HG02759 (cell line): ENCODE data around the gene ABHD17A.

Experiments
- ATAC-seq: cut with Tn5 transposase; IDR thresholded peaks from one replicate; pipeline ENCODE4 v1.9.1; 2021; ENCODE audit warnings: mild to moderate bottlenecking, moderate library complexity; ENCODE audit not compliant: unreplicated experiment

Gene ABHD17A

GRCh38 chr19:1885398-1886119, at the start of gene ABHD17A:
ABHD17A (minus strand) TSS chr19:1885496; CDS start chr19:1881566, 3,930 bp downstream.
- ATAC-seq: peak; percentile 89

DNA sequence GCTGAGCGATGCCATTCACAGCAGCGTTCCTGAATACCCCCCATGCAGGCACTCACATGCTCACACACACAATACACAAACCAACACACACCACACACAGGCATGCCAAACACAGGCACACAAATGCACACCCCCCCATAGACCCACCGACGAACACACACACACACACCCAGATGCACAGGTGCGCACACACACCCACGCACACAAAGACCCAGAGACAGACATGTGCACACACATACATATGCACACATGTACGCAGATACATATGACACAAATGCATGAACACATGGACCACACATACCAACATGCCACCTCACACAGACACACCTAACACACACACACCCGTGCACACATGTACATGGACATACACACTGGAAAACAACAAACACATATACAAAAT, 48.6 kb upstream of the ABHD17A start:
- no peak for ATAC-seq

GRCh38 chr19:1933244-1933643, 47.9 kb upstream of the ABHD17A start:
- no peak for ATAC-seq

- no peak for ATAC-seq
Measured at GRCh38 chr19:1932395-1932794, 47.1 kb upstream of the ABHD17A start.

DNA sequence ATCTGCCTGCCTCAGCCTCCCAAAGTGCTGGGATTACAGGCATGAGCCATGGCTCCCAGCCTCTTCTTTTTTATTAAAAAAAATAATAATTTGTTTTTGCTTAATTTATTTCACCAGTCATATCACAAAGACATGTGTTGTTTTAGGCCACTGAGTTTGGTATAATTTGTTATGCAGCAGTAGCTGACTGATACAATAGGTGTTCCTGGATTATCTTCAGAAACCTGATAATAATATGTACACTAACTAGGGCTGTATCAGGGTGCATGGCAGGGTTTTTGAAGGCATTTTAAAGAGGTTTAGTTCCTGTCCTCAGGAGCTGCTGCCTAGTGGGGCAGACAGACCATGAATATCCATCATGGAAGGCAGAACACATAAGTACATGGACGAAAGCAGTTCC, 46.1 kb upstream of the ABHD17A start:
- ATAC-seq: no peak

DNA sequence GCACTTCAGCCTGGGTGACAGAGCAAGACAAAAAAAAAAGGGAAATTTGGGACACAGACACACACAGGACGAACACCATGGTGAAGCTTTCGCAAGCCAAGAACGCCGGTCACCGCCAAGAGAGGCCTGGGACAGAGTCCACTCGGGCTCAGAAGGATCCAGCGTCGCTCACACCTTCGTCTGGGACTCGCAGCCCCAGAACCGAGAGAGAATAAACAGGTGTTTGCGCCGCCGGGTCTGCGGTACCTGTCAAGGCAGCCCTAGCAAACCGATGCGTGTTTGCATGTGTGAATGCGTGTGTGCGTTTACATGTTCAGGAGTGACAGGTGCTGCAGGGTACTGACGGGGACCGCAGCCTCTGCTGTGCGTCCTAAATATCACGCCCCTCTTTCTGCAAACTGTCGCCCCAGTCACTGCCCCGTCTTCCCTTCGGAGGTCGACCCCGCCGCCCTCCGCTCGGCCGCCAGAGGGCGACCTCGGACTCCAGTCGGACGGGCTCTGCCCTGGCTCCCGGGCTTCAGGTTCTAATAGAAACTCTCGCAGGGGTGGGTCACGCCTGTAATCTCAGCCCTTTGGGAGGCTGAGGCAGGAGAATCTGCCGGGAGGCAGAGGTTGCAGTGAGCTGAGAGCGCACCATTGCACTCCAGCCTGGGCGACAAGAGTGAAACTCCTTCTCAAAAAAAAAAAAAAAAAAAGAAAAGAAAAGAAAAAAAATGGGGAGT, 43.9 kb upstream of the ABHD17A start:
- ATAC-seq: no peak

- ATAC-seq: no peak
Measured at GRCh38 chr19:1925544-1925943, 40.2 kb upstream of the ABHD17A start.

- ATAC-seq: no peak
Measured at GRCh38 chr19:1924320-1924961, 39.1 kb upstream of the ABHD17A start.

GRCh38 chr19:1923319-1923718, 38.0 kb upstream of the ABHD17A start:
- no peak for ATAC-seq

DNA sequence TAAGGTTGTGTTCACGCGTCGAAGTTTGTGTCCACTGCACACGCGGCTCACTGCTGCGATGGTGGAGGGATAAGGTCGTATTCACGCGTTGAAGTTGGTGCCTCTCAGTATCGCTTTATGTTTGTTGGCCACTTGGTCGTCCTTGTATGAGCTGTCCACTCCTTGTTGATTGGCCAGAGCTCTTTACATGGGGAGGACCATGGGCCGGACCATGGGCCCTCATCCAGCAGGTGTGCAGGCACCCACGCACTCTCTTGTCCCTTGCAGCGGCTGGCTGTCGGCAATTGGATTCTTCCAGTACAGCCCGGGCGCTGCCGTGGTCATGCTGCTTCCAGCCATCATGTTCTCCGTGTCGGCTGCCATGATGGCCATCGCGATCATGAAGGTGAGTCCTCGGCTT, 37.5 kb upstream of the ABHD17A start:
- ATAC-seq: no peak

DNA sequence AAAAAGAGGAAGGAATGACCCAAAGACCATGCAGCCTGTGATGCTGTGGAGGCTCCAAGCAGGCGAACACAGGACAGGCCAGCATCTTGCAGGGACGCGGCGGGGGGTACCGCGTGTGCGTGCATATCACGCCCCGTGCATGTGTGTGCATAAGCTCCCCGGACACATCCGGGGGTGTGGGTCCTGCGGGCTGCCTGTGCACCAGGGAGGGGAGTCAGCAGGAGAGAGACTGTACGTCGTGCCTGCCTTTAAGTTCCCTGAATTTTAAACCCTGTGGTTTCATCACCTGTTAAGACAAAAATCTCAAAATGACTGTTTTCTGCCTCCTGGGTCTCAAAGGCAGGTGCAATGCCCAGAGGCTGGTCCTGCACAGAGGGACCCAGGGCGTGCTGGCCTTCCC, 36.5 kb upstream of the ABHD17A start:
- no peak for ATAC-seq

- no peak for ATAC-seq
Measured at GRCh38 chr19:1921326-1921725, 36.0 kb upstream of the ABHD17A start.

- no peak for ATAC-seq
Measured at GRCh38 chr19:1920644-1921043, 35.3 kb upstream of the ABHD17A start.

GRCh38 chr19:1918975-1919374, 33.7 kb upstream of the ABHD17A start:
- ATAC-seq: no peak

DNA sequence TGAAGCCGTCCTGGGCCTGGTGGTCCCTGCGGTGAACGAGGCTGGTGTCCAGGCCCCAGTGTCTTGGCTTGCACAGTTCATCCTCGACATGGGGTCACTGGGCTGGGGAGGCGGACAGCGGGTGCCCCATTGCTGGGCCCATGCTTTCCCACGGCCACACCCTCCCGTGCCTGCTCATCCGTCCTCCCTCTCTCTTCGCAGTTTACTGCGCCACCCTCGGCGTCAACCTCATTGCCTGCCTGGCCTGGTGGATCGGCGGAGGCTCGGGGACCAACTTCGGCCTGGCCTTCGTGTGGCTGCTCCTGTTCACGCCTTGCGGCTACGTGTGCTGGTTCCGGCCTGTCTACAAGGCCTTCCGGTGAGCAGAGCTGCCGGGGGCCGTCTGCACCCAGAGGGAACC, 32.6 kb upstream of the ABHD17A start:
- ATAC-seq: no peak

DNA sequence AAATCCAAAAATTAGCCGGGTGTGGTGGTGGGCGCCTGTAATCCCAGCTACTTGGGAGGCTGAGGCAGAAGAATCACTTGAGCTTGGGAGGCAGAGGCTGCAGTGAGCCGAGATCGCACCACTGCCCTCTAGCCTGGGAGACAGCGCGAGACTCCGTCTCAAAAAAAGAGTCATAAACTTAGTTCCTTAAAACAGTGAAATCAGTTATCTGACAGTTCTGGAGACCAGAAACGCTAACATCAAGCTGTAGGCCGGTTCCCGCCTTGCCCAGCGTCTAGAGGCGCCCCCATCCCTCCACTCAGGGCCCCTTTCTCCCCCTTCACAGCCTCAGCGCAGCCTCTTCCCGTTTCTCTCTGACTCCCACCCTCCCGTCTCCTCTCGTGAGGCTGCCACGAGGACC, 31.9 kb upstream of the ABHD17A start:
- ATAC-seq: no peak

DNA sequence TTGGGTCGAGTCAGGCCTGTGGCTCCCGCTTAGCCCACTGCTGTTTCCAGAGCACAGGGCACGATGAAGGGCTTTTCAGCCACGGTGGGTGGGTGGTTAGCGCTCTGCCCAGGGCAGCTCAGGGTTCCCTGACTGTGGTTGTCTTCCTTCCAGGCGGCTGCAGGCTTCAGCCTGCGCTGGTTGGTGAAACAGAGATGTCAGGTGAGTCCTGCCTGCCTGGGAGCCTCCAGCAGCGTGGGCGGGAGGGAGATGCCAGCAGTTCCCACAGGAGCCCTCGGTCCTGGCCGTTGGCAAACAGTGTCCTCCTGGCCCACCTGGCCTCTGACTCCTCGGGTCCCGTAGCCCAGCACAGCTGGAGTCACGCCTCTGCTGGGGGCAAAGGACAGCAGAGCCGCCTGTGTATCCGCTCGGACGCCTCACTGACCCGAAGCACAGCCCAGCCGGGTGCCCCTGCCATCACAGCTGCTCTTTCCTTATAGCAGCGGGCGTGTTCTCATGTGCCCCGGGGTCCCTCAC, 29.6 kb upstream of the ABHD17A start:
- no peak for ATAC-seq

DNA sequence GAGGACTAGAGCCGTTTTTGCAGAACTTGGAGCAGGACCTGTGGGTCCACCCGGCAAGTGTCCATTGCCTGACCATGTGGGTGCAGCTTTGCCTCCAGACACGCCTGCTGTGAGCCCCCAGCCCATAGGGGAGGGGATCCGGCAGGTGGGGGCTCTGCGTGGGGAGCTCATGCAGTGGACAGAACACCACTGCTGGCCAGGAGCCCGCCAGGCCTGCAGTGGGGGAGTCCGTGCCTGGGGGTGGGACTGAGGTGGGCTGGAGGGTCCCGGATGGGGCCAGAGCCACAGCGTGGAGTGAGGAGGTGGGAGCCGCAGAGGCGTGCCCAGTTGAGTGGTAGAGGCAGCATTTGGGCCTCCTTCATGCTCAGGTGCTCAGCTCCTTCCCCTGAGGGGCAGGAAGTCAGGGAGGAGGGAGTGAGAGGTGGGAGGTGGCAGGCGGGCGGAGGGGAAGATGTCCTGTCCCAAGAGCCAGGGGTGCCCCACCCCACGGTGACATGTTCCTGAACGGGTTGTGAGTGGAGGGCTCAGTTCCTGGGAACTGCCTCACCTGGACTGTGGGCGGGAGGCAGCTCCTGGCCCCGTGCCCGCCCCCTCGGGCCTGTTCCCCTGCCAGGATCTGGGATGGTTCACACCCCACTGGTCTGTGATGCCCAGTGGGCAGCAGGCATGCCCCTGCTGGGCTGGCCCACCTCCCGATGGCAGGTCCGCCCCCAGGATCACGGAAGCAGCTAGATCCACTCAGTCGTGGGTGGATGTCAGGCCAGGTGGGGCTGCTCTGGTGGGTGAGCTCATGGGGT, 28.7 kb upstream of the ABHD17A start:
- no peak for ATAC-seq

- no peak for ATAC-seq
Measured at GRCh38 chr19:1912760-1913505, 27.6 kb upstream of the ABHD17A start.

DNA sequence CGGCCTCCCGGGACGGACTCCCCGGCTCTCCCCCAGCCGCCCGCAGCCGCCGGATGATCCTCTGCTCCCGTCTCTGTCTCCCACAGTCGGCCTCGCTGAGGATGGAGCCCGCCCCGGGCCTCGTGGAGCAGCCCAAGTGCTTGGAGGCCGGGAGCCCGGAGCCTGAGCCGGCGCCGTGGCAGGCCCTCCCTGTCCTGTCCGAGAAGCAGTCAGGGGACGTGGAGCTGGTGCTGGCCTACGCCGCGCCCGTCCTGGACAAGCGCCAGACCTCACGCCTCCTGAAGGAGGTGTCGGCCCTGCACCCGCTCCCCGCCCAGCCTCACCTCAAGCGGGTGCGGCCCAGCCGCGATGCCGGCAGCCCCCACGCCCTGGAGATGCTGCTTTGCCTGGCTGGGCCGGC, 26.7 kb upstream of the ABHD17A start:
- ATAC-seq: no peak
